HepG2 (cell line): ENCODE results near the gene KNL1. TPM values are rescaled to one million over a fixed set of nuclear protein-coding genes. Genes with fewer than 3 reads are reported as not detected.

Source experiments
- ATF1 ChIP-seq: IDR thresholded peaks from 2 replicates; pipeline ENCODE4 v1.6.1; 2016; ENCODE audit warnings: mild to moderate bottlenecking, control low read depth
- DZIP1 ChIP-seq: sonication (generic); formaldehyde crosslinking; IDR thresholded peaks from 2 replicates; pipeline ENCODE4 v1.5.0; 2020; ENCODE audit warnings: mild to moderate bottlenecking, missing genetic modification reagents
- FOXO4 ChIP-seq: sonication (generic); formaldehyde crosslinking; conservative IDR thresholded peaks from 2 replicates; pipeline ENCODE4 v1.8.1; 2023; ENCODE audit warnings: missing genetic modification reagents
- GLI4 ChIP-seq: sonication (generic); formaldehyde crosslinking; IDR thresholded peaks from 2 replicates; pipeline ENCODE4 v1.5.1; 2020; ENCODE audit warnings: missing genetic modification reagents, mild to moderate bottlenecking, moderate library complexity, borderline replicate concordance
- GZF1 ChIP-seq: sonication (generic); formaldehyde crosslinking; IDR thresholded peaks from 2 replicates; pipeline ENCODE4 v1.5.1; 2020; ENCODE audit warnings: mild to moderate bottlenecking, missing genetic modification reagents
- HHEX ChIP-seq: IDR thresholded peaks from 2 replicates; pipeline ENCODE4 v1.6.1; 2016; ENCODE audit warnings: control low read depth
- HMGXB4 ChIP-seq, 2 experiments: sonication (generic) in 1 of 2; formaldehyde crosslinking in 1 of 2; IDR thresholded peaks; 2 replicates each; pipeline versions ENCODE4 v1.4.0 to v1.6.1; 2018 to 2020; ENCODE audit warnings: missing genetic modification reagents in 2 of 2, borderline replicate concordance in 1 of 2, low read depth in 1 of 2, mild to moderate bottlenecking in 1 of 2, missing biosample characterization in 1 of 2
- POGZ ChIP-seq: sonication (generic); formaldehyde crosslinking; IDR thresholded peaks from 2 replicates; pipeline ENCODE4 v1.4.0; 2020; ENCODE audit warnings: mild to moderate bottlenecking, missing genetic modification reagents
- RFX5 ChIP-seq: IDR thresholded peaks from 2 replicates; pipeline ENCODE4 v1.6.1; 2011; ENCODE audit warnings: low read depth, low read length, improper control_type of control experiment
- RFXAP ChIP-seq: sonication (generic); formaldehyde crosslinking; IDR thresholded peaks from 2 replicates; pipeline ENCODE4 v1.4.0; 2020; ENCODE audit warnings: missing genetic modification reagents, borderline replicate concordance
- THAP11 ChIP-seq: IDR thresholded peaks from 2 replicates; pipeline ENCODE4 v1.6.1; 2016; ENCODE audit warnings: missing biosample characterization, missing genetic modification reagents
- TSC22D2 ChIP-seq: sonication (generic); formaldehyde crosslinking; IDR thresholded peaks from 2 replicates; pipeline ENCODE4 v1.5.1; 2020; ENCODE audit warnings: missing genetic modification reagents, mild to moderate bottlenecking, borderline replicate concordance
- ZNF12 ChIP-seq: sonication (generic); formaldehyde crosslinking; IDR thresholded peaks from 2 replicates; pipeline ENCODE4 v1.5.0; 2020; ENCODE audit warnings: missing genetic modification reagents
- ZNF276 ChIP-seq: sonication (generic); formaldehyde crosslinking; IDR thresholded peaks from 2 replicates; pipeline ENCODE4 v1.4.0; 2020; ENCODE audit warnings: mild to moderate bottlenecking, low read depth, missing genetic modification reagents
- ZNF430 ChIP-seq: sonication (generic); formaldehyde crosslinking; IDR thresholded peaks from 2 replicates; pipeline ENCODE4 v1.9.0; 2021; ENCODE audit warnings: mild to moderate bottlenecking, missing genetic modification reagents
- ZNF749 ChIP-seq: sonication (generic); formaldehyde crosslinking; IDR thresholded peaks from 2 replicates; pipeline ENCODE4 v1.8.0; 2022; ENCODE audit warnings: mild to moderate bottlenecking, missing genetic modification reagents, moderate library complexity, borderline replicate concordance
- ZNF788 ChIP-seq: sonication (generic); formaldehyde crosslinking; IDR thresholded peaks from 2 replicates; pipeline ENCODE4 v1.5.0; 2020; ENCODE audit warnings: mild to moderate bottlenecking, missing genetic modification reagents, borderline replicate concordance
- polyA plus RNA-seq, 8 experiments: library from polyadenylated mRNA; depleted of rRNA in 3 of 8; stranded (reverse) in 7 of 8; unstranded in 1 of 8; fragments of >200 nt; fragmentation: Illumina TruSeq in 4 of 8; extraction: Trizol in 4 of 8; gene quantifications; 2 replicates each; pipeline versions ENCODE4 v1.2.1 to v1.2.3, GENCODE V29; 2011 to 2016; ENCODE audit warnings: low read depth in 4 of 8, missing spikeins in 1 of 8, mixed read lengths in 1 of 8; ENCODE audit not compliant: insufficient read depth in 1 of 8
- total RNA-seq, 5 experiments: library from RNA; depleted of rRNA; stranded (reverse); fragments of >200 nt; fragmentation: Illumina TruSeq; extraction: Trizol; gene quantifications; 2 replicates each; pipeline ENCODE4 v1.2.3, GENCODE V29; 2016; ENCODE audit warnings: low read depth in 1 of 5

Gene KNL1
- total and polyA plus RNA-seq, 2 of the 13 experiments (the other 11 are each of a cell fraction or from before 2014, with no cell fraction given) = 8.0 to 21.4 TPM

- 0 out of 2 replicates have a peak, but pooled peaks have one; percentile 33 for TF ChIP-seq ZNF276
- TF ChIP-seq HMGXB4 (CRISPR knock-in tag; IDR thresholded peaks at IDR 0.05; ENCODE audit: borderline replicate concordance in 1 of 2, low read depth in 1 of 2) = peak; percentile 72 to 79
- TF ChIP-seq ZNF788 = peak; percentile 46; the same call in 1 of the 2 replicates
- no peak for TF ChIP-seq GZF1 (CRISPR knock-in tag)
- TF ChIP-seq ZNF12 (CRISPR knock-in tag) = no peak; the same call in 1 of the 2 replicates
- TF ChIP-seq POGZ (CRISPR knock-in tag) = peak; percentile 65
- no peak for TF ChIP-seq GLI4
- TF ChIP-seq RFXAP (CRISPR knock-in tag) = peak; percentile 89
- peak; percentile 75 for TF ChIP-seq THAP11 (CRISPR knock-in tag)
- TF ChIP-seq DZIP1 (CRISPR knock-in tag) = no peak
- TF ChIP-seq RFX5 = peak; percentile 81
- TF ChIP-seq ZNF430 (CRISPR knock-in tag) = no peak
- TF ChIP-seq HHEX (CRISPR knock-in tag) = no peak
- TF ChIP-seq ATF1 = peak; percentile 81
- no peak for TF ChIP-seq ZNF749
- 0 out of 2 replicates have a peak, but pooled peaks have one; percentile 79 for TF ChIP-seq FOXO4 (CRISPR knock-in tag)
- TF ChIP-seq TSC22D2 = no peak
Measured at GRCh38 chr15:40564591-40565332, 29.3 kb upstream of the KNL1 start, which contains the start of gene CCDC32 (continued).
